HEK293 (cell line): ENCODE data around the gene MLXIPL.
A peak's percentile ranks its signal among the peaks of the same experiment; 100 is the strongest.

ENCODE experiments used
- HOXD13 ChIP-seq: sonication (generic); formaldehyde crosslinking; IDR thresholded peaks from 2 replicates; pipeline ENCODE4 v1.8.0; 2022; ENCODE audit warnings: missing genetic modification reagents, borderline replicate concordance
- KLF7 ChIP-seq: fragments of 450-650 bp; formaldehyde crosslinking; IDR thresholded peaks from 2 replicates; pipeline ENCODE4 v1.5.1; 2016; ENCODE audit warnings: missing biosample characterization, missing genetic modification characterization, borderline replicate concordance
- KLF8 ChIP-seq: fragments of 450-650 bp; formaldehyde crosslinking; IDR thresholded peaks from 2 replicates; pipeline ENCODE4 v1.5.1; 2016; ENCODE audit warnings: missing biosample characterization, missing genetic modification characterization
- MZF1 ChIP-seq: fragments of 450-650 bp; formaldehyde crosslinking; IDR thresholded peaks from 2 replicates; pipeline ENCODE4 v1.5.1; 2017; ENCODE audit warnings: missing biosample characterization, missing genetic modification characterization, borderline replicate concordance
- PRDM1 ChIP-seq: fragments of 450-650 bp; formaldehyde crosslinking; IDR thresholded peaks from 2 replicates; pipeline ENCODE4; 2016; ENCODE audit warnings: missing biosample characterization, missing genetic modification characterization
- SP2 ChIP-seq: fragments of 450-650 bp; formaldehyde crosslinking; IDR thresholded peaks from 2 replicates; pipeline ENCODE4 v1.5.1; 2016; ENCODE audit warnings: missing biosample characterization, missing genetic modification characterization
- ZBTB1 ChIP-seq: fragments of 450-650 bp; formaldehyde crosslinking; IDR thresholded peaks from 2 replicates; pipeline ENCODE4 v1.5.1; 2016; ENCODE audit warnings: missing biosample characterization, missing genetic modification characterization
- ZEB2 ChIP-seq: fragments of 450-650 bp; formaldehyde crosslinking; IDR thresholded peaks from 2 replicates; pipeline ENCODE4 v1.5.1; 2016; ENCODE audit warnings: missing biosample characterization, missing genetic modification characterization
- ZFHX2 ChIP-seq: fragments of 450-650 bp; formaldehyde crosslinking; conservative IDR thresholded peaks from 2 replicates; pipeline ENCODE4 v1.5.1; 2016; ENCODE audit warnings: missing biosample characterization, missing genetic modification characterization
- ZNF2 ChIP-seq: fragments of 450-650 bp; formaldehyde crosslinking; IDR thresholded peaks from 2 replicates; pipeline ENCODE4 v1.5.1; 2016; ENCODE audit warnings: missing biosample characterization, missing genetic modification characterization
- ZNF292 ChIP-seq: fragments of 450-650 bp; formaldehyde crosslinking; IDR thresholded peaks from 2 replicates; pipeline ENCODE4 v1.5.1; 2016; ENCODE audit warnings: low read depth, missing biosample characterization, missing genetic modification characterization, borderline replicate concordance
- ZNF335 ChIP-seq: fragments of 450-650 bp; formaldehyde crosslinking; conservative IDR thresholded peaks from 2 replicates; pipeline ENCODE4 v1.5.1; 2016; ENCODE audit warnings: missing biosample characterization, missing genetic modification characterization
- ZNF350 ChIP-seq: fragments of 450-650 bp; formaldehyde crosslinking; IDR thresholded peaks from 2 replicates; pipeline ENCODE4 v1.5.0; 2017; ENCODE audit warnings: missing biosample characterization, mild to moderate bottlenecking, missing genetic modification characterization
- ZNF423 ChIP-seq: fragments of 450-650 bp; formaldehyde crosslinking; IDR thresholded peaks from 2 replicates; pipeline ENCODE4 v1.5.1; 2016; ENCODE audit warnings: missing biosample characterization, missing genetic modification characterization
- ZNF426 ChIP-seq: fragments of 450-650 bp; formaldehyde crosslinking; IDR thresholded peaks from 2 replicates; pipeline ENCODE4 v1.5.1; 2017; ENCODE audit warnings: missing biosample characterization, missing genetic modification characterization, mild to moderate bottlenecking, inconsistent platforms, moderate library complexity
- ZNF473 ChIP-seq: fragments of 450-650 bp; formaldehyde crosslinking; IDR thresholded peaks from 2 replicates; pipeline ENCODE4 v1.5.1; 2017; ENCODE audit warnings: missing biosample characterization, missing genetic modification characterization
- ZNF514 ChIP-seq: fragments of 450-650 bp; formaldehyde crosslinking; IDR thresholded peaks from 2 replicates; pipeline ENCODE4 v1.5.1; 2016; ENCODE audit warnings: missing biosample characterization, missing genetic modification characterization
- ZNF610 ChIP-seq: fragments of 450-650 bp; formaldehyde crosslinking; IDR thresholded peaks from 2 replicates; pipeline ENCODE4 v1.5.1; 2016; ENCODE audit warnings: missing biosample characterization, missing genetic modification characterization, borderline replicate concordance
- ZNF776 ChIP-seq: fragments of 450-650 bp; formaldehyde crosslinking; IDR thresholded peaks from 2 replicates; pipeline ENCODE4 v1.5.0; 2017; ENCODE audit warnings: missing biosample characterization, missing genetic modification characterization, borderline replicate concordance
- ZNF792 ChIP-seq: fragments of 450-650 bp; formaldehyde crosslinking; IDR thresholded peaks from 2 replicates; pipeline ENCODE4 v1.5.1; 2016; ENCODE audit warnings: missing biosample characterization, missing genetic modification characterization
- ZNF830 ChIP-seq: fragments of 450-650 bp; IDR thresholded peaks from 2 replicates; pipeline ENCODE4 v1.5.0; 2018; ENCODE audit warnings: missing biosample characterization, missing genetic modification characterization, low read depth, mild to moderate bottlenecking, moderate library complexity
- ZSCAN30 ChIP-seq: fragments of 450-650 bp; IDR thresholded peaks from 2 replicates; pipeline ENCODE4 v1.5.1; 2018; ENCODE audit warnings: missing biosample characterization, mild to moderate bottlenecking, missing genetic modification characterization, moderate library complexity
- TF ChIP-seq, protein P1 (sequence below): fragments of 450-650 bp; formaldehyde crosslinking; conservative IDR thresholded peaks from 2 replicates; pipeline ENCODE4 v1.5.1; 2016; ENCODE audit warnings: low read depth, missing biosample characterization, missing genetic modification characterization
- TF ChIP-seq, protein P2 (sequence below): fragments of 450-650 bp; formaldehyde crosslinking; IDR thresholded peaks from 2 replicates; pipeline ENCODE4 v1.5.1; 2017; ENCODE audit warnings: missing biosample characterization, missing genetic modification characterization
- TF ChIP-seq, protein P3 (sequence below): fragments of 450-650 bp; formaldehyde crosslinking; IDR thresholded peaks from 2 replicates; pipeline ENCODE4 v1.5.1; 2016; ENCODE audit warnings: missing biosample characterization, missing genetic modification characterization, low read depth
- TF ChIP-seq, protein P4 (sequence below): fragments of 450-650 bp; formaldehyde crosslinking; optimal IDR thresholded peaks from 2 replicates; pipeline ENCODE3; 2016; ENCODE audit warnings: missing biosample characterization, mild to moderate bottlenecking, missing genetic modification characterization

MLXIPL gene

DNA sequence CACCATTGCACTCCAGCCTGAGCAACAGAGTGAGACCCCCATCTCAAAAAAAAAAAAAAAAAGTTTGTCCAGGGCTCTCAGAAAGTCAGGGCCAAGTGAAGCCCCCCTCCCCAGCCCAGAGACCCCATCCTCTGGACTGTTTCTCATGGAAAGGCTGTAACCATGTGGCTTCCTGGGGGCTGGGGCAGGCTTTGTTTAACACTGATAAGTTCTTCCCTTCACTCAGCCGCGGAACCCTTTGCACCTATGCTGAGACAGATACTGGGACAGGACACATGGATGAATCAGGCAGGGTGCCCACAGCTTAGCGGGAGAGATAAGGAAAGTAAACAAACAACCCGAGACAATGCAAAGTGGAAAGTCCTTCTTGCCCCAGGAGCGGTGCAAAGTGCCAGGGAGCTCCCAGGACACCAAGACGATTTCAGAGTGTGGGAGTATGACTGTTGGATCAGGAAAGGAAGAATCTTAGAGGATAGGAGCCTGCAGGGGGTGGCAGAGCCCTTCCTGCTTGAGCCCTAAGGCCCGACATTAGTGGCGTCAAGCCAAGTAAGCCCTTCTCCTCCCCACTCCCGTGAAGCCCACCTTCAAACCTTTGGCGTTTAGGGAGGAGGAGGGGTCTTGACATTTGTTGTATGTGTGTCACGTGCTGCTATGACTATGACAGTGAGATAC lies 11.6 kb downstream of the MLXIPL start (continued):
- TF ChIP-seq, protein P1, sequence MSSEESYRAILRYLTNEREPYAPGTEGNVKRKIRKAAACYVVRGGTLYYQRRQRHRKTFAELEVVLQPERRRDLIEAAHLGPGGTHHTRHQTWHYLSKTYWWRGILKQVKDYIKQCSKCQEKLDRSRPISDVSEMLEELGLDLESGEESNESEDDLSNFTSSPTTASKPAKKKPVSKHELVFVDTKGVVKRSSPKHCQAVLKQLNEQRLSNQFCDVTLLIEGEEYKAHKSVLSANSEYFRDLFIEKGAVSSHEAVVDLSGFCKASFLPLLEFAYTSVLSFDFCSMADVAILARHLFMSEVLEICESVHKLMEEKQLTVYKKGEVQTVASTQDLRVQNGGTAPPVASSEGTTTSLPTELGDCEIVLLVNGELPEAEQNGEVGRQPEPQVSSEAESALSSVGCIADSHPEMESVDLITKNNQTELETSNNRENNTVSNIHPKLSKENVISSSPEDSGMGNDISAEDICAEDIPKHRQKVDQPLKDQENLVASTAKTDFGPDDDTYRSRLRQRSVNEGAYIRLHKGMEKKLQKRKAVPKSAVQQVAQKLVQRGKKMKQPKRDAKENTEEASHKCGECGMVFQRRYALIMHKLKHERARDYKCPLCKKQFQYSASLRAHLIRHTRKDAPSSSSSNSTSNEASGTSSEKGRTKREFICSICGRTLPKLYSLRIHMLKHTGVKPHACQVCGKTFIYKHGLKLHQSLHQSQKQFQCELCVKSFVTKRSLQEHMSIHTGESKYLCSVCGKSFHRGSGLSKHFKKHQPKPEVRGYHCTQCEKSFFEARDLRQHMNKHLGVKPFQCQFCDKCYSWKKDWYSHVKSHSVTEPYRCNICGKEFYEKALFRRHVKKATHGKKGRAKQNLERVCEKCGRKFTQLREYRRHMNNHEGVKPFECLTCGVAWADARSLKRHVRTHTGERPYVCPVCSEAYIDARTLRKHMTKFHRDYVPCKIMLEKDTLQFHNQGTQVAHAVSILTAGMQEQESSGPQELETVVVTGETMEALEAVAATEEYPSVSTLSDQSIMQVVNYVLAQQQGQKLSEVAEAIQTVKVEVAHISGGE (tag by site-specific recombination): no peak
- TF ChIP-seq ZNF335 (tag by site-specific recombination): no peak
- TF ChIP-seq ZNF426 (tag by site-specific recombination): no peak
- no peak for TF ChIP-seq ZNF514 (tag by site-specific recombination)
- TF ChIP-seq, protein P2, sequence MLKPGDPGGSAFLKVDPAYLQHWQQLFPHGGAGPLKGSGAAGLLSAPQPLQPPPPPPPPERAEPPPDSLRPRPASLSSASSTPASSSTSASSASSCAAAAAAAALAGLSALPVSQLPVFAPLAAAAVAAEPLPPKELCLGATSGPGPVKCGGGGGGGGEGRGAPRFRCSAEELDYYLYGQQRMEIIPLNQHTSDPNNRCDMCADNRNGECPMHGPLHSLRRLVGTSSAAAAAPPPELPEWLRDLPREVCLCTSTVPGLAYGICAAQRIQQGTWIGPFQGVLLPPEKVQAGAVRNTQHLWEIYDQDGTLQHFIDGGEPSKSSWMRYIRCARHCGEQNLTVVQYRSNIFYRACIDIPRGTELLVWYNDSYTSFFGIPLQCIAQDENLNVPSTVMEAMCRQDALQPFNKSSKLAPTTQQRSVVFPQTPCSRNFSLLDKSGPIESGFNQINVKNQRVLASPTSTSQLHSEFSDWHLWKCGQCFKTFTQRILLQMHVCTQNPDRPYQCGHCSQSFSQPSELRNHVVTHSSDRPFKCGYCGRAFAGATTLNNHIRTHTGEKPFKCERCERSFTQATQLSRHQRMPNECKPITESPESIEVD (tag by site-specific recombination): no peak
- TF ChIP-seq, protein P3, sequence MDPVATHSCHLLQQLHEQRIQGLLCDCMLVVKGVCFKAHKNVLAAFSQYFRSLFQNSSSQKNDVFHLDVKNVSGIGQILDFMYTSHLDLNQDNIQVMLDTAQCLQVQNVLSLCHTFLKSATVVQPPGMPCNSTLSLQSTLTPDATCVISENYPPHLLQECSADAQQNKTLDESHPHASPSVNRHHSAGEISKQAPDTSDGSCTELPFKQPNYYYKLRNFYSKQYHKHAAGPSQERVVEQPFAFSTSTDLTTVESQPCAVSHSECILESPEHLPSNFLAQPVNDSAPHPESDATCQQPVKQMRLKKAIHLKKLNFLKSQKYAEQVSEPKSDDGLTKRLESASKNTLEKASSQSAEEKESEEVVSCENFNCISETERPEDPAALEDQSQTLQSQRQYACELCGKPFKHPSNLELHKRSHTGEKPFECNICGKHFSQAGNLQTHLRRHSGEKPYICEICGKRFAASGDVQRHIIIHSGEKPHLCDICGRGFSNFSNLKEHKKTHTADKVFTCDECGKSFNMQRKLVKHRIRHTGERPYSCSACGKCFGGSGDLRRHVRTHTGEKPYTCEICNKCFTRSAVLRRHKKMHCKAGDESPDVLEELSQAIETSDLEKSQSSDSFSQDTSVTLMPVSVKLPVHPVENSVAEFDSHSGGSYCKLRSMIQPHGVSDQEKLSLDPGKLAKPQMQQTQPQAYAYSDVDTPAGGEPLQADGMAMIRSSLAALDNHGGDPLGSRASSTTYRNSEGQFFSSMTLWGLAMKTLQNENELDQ (tag by site-specific recombination): no peak
- no peak for TF ChIP-seq PRDM1 (tag by site-specific recombination)
- TF ChIP-seq HOXD13 (CRISPR knock-in tag): no peak
- no peak for TF ChIP-seq ZNF2
- no peak for TF ChIP-seq ZSCAN30 (tag by site-specific recombination)
- no peak for TF ChIP-seq ZBTB1 (tag by site-specific recombination)
- TF ChIP-seq ZNF792 (tag by site-specific recombination): no peak
- TF ChIP-seq SP2 (tag by site-specific recombination): no peak
- TF ChIP-seq ZNF292 (tag by site-specific recombination): no peak
- TF ChIP-seq KLF8 (tag by site-specific recombination): peak; percentile 76
- TF ChIP-seq ZFHX2 (tag by site-specific recombination): peak; percentile 57
- no peak for TF ChIP-seq ZNF473 (tag by site-specific recombination)
- TF ChIP-seq ZEB2 (tag by site-specific recombination): no peak
- no peak for TF ChIP-seq ZNF776 (tag by site-specific recombination)
- no peak; the same call in 1 of the 2 replicates for TF ChIP-seq ZNF610 (tag by site-specific recombination)
- no peak for TF ChIP-seq KLF7 (tag by site-specific recombination)
- no peak for TF ChIP-seq ZNF830 (tag by site-specific recombination)
- TF ChIP-seq, protein P4, sequence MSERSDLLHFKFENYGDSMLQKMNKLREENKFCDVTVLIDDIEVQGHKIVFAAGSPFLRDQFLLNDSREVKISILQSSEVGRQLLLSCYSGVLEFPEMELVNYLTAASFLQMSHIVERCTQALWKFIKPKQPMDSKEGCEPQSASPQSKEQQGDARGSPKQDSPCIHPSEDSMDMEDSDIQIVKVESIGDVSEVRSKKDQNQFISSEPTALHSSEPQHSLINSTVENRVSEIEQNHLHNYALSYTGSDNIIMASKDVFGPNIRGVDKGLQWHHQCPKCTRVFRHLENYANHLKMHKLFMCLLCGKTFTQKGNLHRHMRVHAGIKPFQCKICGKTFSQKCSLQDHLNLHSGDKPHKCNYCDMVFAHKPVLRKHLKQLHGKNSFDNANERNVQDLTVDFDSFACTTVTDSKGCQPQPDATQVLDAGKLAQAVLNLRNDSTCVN: no peak
- TF ChIP-seq MZF1 (tag by site-specific recombination): no peak
- no peak for TF ChIP-seq ZNF350
- 0 out of 2 replicates have a peak, but pooled peaks have one; percentile 46 for TF ChIP-seq ZNF423 (tag by site-specific recombination)
